ENCODE data around the gene PIK3IP1. TPM values are rescaled to one million over a fixed set of nuclear protein-coding genes. Genes with fewer than 3 reads are reported as not detected.
A peak's percentile ranks its signal among the peaks of the same experiment; 100 is the strongest.

Gene PIK3IP1
- total and polyA plus RNA-seq, 2 experiments from 2014 or later, result 22.2 to 22.4 TPM

GRCh38 chr22:31313366-31314147, 21.3 kb upstream of the PIK3IP1 start:
- no peaks in the 10 kb centered on the region for H4K20me1 ChIP-seq (ENCODE audit: insufficient read depth, poor library complexity, severe bottlenecking)
- H3K79me2 ChIP-seq, result no peaks in the 10 kb centered on the region
- WGBS (ENCODE audit: low lambda C conversion rate, missing lambda C conversion rate), result 57% methylated on average over 6 of the region's 6 CpGs
- no peak overlapping the region for H3K4me3 ChIP-seq
- no peak overlapping the region for H3K4me2 ChIP-seq
- H3K9me2 ChIP-seq (replicated peaks; ENCODE audit: insufficient read depth), result no peaks in the 10 kb centered on the region
- no peaks in the 10 kb centered on the region for H3K27me3 ChIP-seq
- H3K4me1 ChIP-seq (ENCODE audit: insufficient read depth), result peaks cover 3% of the 10 kb centered on the region
- no peak for TF ChIP-seq EZH2phosphoT487 (IDR thresholded peaks at IDR 0.05; ENCODE audit: low read depth, severe bottlenecking, unreplicated experiment)
- peak; percentile 83 for TF ChIP-seq CTCF (IDR thresholded peaks at IDR 0.05; ENCODE audit: poor library complexity)
- peak; percentile 81 for DNase-seq (ENCODE audit: low spot score)
- H3K36me3 ChIP-seq (replicated peaks; ENCODE audit: insufficient read depth, low read depth), result no peaks in the 10 kb centered on the region
- peak overlapping the region; percentile 73 for H3K27ac ChIP-seq
- no peaks in the 10 kb centered on the region for H3K9me3 ChIP-seq (ENCODE audit: low read depth)
- H2AFZ ChIP-seq, result no peak overlapping the region

GRCh38 chr22:31308181-31308580, 15.9 kb upstream of the PIK3IP1 start:
- Histone ChIP-seq H3K27me3 (no peaks in the 10 kb centered on the region), H4K20me1 (ENCODE audit: insufficient read depth, poor library complexity, severe bottlenecking) (no peaks in the 10 kb centered on the region), H2AFZ (no peak overlapping the region), H3K79me2 (no peaks in the 10 kb centered on the region), H3K27ac (no peak overlapping the region), H3K4me1 (ENCODE audit: insufficient read depth) (no peaks in the 10 kb centered on the region), H3K4me3 (no peak overlapping the region), H3K4me2 (no peak overlapping the region), H3K9me3 (ENCODE audit: low read depth) (no peaks in the 10 kb centered on the region), H3K9me2 (replicated peaks; ENCODE audit: insufficient read depth) (no peaks in the 10 kb centered on the region), H3K36me3 (replicated peaks; ENCODE audit: insufficient read depth, low read depth) (no peaks in the 10 kb centered on the region)
- TF ChIP-seq CTCF (IDR thresholded peaks at IDR 0.05; ENCODE audit: poor library complexity) (no peak), EZH2 (IDR thresholded peaks at IDR 0.05; ENCODE audit: borderline replicate concordance) (no peak), EZH2phosphoT487 (IDR thresholded peaks at IDR 0.05; ENCODE audit: low read depth, severe bottlenecking, unreplicated experiment) (no peak)
- no peak for DNase-seq (ENCODE audit: low spot score)

GRCh38 chr22:31305194-31305593, 12.9 kb upstream of the PIK3IP1 start:
- Histone ChIP-seq H3K9me2 (replicated peaks; ENCODE audit: insufficient read depth) (no peaks in the 10 kb centered on the region), H3K27ac (no peak overlapping the region), H3K4me1 (ENCODE audit: insufficient read depth) (no peaks in the 10 kb centered on the region), H4K20me1 (ENCODE audit: insufficient read depth, poor library complexity, severe bottlenecking) (no peaks in the 10 kb centered on the region), H3K4me2 (no peak overlapping the region), H3K4me3 (no peak overlapping the region), H3K79me2 (no peaks in the 10 kb centered on the region), H2AFZ (no peak overlapping the region), H3K9me3 (ENCODE audit: low read depth) (no peaks in the 10 kb centered on the region), H3K36me3 (replicated peaks; ENCODE audit: insufficient read depth, low read depth) (no peaks in the 10 kb centered on the region), H3K27me3 (no peaks in the 10 kb centered on the region)
- 86% methylated on average over 3 of the region's 3 CpGs for WGBS (ENCODE audit: low lambda C conversion rate, missing lambda C conversion rate)
- DNase-seq (ENCODE audit: low spot score), result no peak
- TF ChIP-seq CTCF (IDR thresholded peaks at IDR 0.05; ENCODE audit: poor library complexity) (no peak), EZH2phosphoT487 (IDR thresholded peaks at IDR 0.05; ENCODE audit: low read depth, severe bottlenecking, unreplicated experiment) (no peak)

Data from hepatocyte (in vitro differentiated cells).